SK-N-MC (cell line): Measurements from ENCODE around the gene RALGDS.
"Not testable (repeated sequence)": the region's sequence is repeated elsewhere in the genome, so short reads cannot be mapped to it uniquely, and the experiment has no call there.

Source experiments
- DNase-seq: peaks from one replicate; pipeline ENCODE4 v3.0.0-alpha.2; 2011; ENCODE audit warnings: low read depth, low spot score
- H3K27ac ChIP-seq: fragments of 200-600 bp; sonication (generic); 2 replicates; pipeline ENCODE4 v1.5.1; 2016; ENCODE audit warnings: mixed run types
- H3K36me3 ChIP-seq: fragments of 200-600 bp; sonication (generic); 2 replicates; pipeline ENCODE4 v1.6.1; 2017; ENCODE audit warnings: antibody characterized with exemption, low read length, mixed read lengths; ENCODE audit not compliant: insufficient read depth
- H3K4me3 ChIP-seq: fragments of 200-600 bp; sonication (generic); 2 replicates; pipeline ENCODE4 v1.5.1; 2016
- H3K9ac ChIP-seq: fragments of 200-600 bp; sonication (generic); 2 replicates; pipeline ENCODE4 v1.8.0; 2017; ENCODE audit warnings: mixed run types, mixed read lengths; ENCODE audit not compliant: insufficient read length
- H3K9me3 ChIP-seq: fragments of 200-600 bp; sonication (generic); 2 replicates; pipeline ENCODE4 v1.6.1; 2017; ENCODE audit warnings: low read depth, mild to moderate bottlenecking, antibody characterized with exemption, low read length, moderate library complexity, mixed read lengths
- EZH2 ChIP-seq: fragments of 200-600 bp; sonication (generic); IDR thresholded peaks from one replicate; pipeline ENCODE4 v1.6.1; 2017; ENCODE audit warnings: antibody characterized with exemption
- FOXP2 ChIP-seq: optimal IDR thresholded peaks from 2 replicates; pipeline ENCODE3; 2011; ENCODE audit warnings: mild to moderate bottlenecking, moderate library complexity; ENCODE audit not compliant: insufficient read depth; ENCODE audit errors: extremely low read length, control extremely low read depth
- POLR2AphosphoS5 ChIP-seq: IDR thresholded peaks from 2 replicates; pipeline ENCODE4 v1.6.1; 2012; ENCODE audit warnings: mild to moderate bottlenecking, low read depth, low read length, borderline replicate concordance

RALGDS gene

GRCh38 chr9:133121198-133121914 is at the start of gene RALGDS:
RALGDS (minus strand) TSS chr9:133121240; CDS start chr9:133121154, 86 bp downstream.
- Histone ChIP-seq H3K4me3 (peak within 1 kb of the TSS; percentile 90), H3K36me3 (no peaks in the 10 kb centered on the region), H3K9me3 (no peaks in the 10 kb centered on the region), H3K9ac (peak within 1 kb of the TSS; percentile 81), H3K27ac (no peak within 1 kb of the TSS)
- DNase-seq: no peak
- TF ChIP-seq FOXP2 (no peak), EZH2 (no peak), POLR2AphosphoS5 (no peak)

GRCh38 chr9:133170716-133171115 is 49.7 kb upstream of the RALGDS start:
- Histone ChIP-seq H3K27ac (no peak overlapping the region), H3K9me3 (no peaks in the 10 kb centered on the region), H3K4me3 (no peak overlapping the region), H3K9ac (no peak overlapping the region), H3K36me3 (no peaks in the 10 kb centered on the region)
- no peak for TF ChIP-seq EZH2
- no peak for TF ChIP-seq FOXP2
- TF ChIP-seq POLR2AphosphoS5: no peak
- no peak for DNase-seq

- H3K9me3 ChIP-seq, H3K9ac ChIP-seq, H3K36me3 ChIP-seq, H3K27ac ChIP-seq, H3K4me3 ChIP-seq, DNase-seq: not testable (repeated sequence)
Measured at GRCh38 chr9:133169687-133170086, 48.6 kb upstream of the RALGDS start.

- no peak overlapping the region for H3K4me3 ChIP-seq
- DNase-seq: no peak
- H3K9ac ChIP-seq: no peak overlapping the region
- TF ChIP-seq EZH2: no peak
- TF ChIP-seq FOXP2: no peak
- TF ChIP-seq POLR2AphosphoS5: no peak
- H3K9me3 ChIP-seq: no peaks in the 10 kb centered on the region
- no peaks in the 10 kb centered on the region for H3K36me3 ChIP-seq
- H3K27ac ChIP-seq: no peak overlapping the region
Measured at GRCh38 chr9:133169102-133169501, 48.1 kb upstream of the RALGDS start.

DNA sequence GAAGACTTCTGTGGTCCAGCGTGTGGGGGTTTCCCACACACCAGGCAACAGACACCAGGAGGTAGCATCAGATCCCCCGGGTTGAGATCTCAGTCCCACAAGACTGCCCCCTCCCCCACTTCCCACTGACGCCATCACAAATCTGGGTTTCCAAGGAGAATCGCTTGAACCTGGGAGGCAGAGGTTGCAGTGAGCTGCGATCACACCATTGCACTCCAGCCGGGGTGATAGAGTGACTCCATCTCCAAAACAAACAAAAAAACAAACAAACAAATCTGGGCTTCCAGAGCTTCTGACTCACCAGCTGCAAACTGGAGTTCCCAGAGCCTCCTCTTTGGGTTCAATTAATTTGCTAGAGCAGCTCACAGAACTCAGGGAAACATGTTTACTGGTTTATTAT is 47.4 kb upstream of the RALGDS start:
- TF ChIP-seq FOXP2 (no peak), EZH2 (no peak), POLR2AphosphoS5 (no peak)
- Histone ChIP-seq H3K9ac (no peak overlapping the region), H3K4me3 (no peak overlapping the region), H3K36me3 (no peaks in the 10 kb centered on the region), H3K9me3 (no peaks in the 10 kb centered on the region), H3K27ac (no peak overlapping the region)
- no peak for DNase-seq

DNA sequence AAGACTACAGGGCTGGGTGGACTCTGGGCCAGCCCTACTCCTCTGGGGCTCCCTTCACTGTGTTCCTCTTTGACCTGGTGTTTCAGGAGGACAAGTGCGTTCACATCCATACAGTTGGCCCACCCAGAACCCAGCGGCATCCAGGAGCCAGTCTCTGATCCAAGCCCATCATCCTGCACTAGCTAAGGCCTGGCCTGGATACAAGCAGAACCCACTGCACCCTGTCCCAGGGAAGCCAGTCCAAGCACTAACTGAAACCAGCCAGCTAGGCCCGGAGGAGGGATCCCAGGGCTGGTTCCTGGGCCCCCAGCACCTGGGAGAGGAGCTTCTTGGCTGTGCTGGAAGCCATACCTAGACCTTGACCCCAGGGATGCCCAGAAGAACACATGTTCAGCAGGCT is 46.7 kb upstream of the RALGDS start:
- Histone ChIP-seq H3K9ac (no peak overlapping the region), H3K36me3 (no peaks in the 10 kb centered on the region), H3K9me3 (no peaks in the 10 kb centered on the region), H3K27ac (no peak overlapping the region), H3K4me3 (no peak overlapping the region)
- DNase-seq: no peak
- TF ChIP-seq POLR2AphosphoS5 (no peak), EZH2 (no peak), FOXP2 (no peak)

DNA sequence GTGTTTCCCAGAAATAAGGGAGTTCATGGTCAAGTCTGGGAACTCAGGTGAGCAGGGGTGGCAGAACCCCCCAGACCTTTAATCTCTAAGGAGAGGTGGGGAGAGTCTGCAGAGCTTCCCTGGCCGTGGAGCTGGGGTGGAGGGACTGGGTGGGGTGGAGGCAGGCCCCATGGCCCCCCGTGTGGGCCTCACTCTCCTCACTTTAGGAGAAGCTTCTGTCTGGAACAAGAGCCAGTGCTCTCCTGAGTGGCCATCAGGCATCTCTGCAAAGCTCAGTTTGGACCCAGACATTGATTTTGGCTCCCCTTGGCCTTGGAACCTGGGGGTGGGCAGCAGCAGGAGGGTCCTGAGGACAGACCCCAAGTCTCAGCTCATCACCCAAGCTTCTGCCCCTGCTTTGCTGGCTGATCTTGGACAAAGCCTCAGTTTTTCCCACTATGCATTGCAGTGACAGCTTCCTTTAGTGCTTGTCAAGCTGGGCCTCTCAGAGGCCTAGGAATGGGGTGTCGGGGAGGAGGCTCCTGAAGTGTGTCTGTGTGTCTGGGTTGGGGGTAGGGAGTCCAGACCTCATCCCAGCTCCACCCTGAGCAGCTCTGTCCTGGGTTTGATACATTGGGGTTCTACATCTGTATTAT is 46.2 kb upstream of the RALGDS start:
- Histone ChIP-seq H3K36me3 (no peaks in the 10 kb centered on the region), H3K27ac (no peak overlapping the region), H3K4me3 (no peak overlapping the region), H3K9ac (no peak overlapping the region), H3K9me3 (no peaks in the 10 kb centered on the region)
- DNase-seq: no peak
- no peak for TF ChIP-seq EZH2
- no peak for TF ChIP-seq POLR2AphosphoS5
- TF ChIP-seq FOXP2: no peak

DNA sequence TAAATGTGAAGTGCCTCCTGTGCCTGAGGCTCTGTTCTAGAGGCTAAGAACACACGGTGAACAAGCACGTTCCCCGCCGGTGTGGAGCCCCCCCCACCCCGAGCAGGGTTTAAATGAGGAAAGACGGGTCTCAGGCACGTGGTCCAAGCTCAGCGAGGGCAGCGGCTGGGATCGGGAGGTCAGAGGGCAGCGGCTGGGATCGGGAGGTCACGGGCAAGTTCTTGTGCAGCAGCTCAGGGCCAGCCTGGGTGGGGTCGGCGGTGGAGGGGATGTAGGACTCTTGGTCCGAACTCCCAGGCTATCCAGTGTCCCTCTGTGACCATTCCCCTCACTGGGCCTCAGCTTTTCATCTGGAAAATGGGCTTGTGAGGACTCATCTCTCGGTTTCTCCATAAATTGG is 45.4 kb upstream of the RALGDS start:
- Histone ChIP-seq H3K9me3 (no peaks in the 10 kb centered on the region), H3K4me3 (no peak overlapping the region), H3K27ac (no peak overlapping the region), H3K36me3 (no peaks in the 10 kb centered on the region), H3K9ac (no peak overlapping the region)
- TF ChIP-seq EZH2 (no peak), POLR2AphosphoS5 (no peak), FOXP2 (no peak)
- DNase-seq: no peak

DNA sequence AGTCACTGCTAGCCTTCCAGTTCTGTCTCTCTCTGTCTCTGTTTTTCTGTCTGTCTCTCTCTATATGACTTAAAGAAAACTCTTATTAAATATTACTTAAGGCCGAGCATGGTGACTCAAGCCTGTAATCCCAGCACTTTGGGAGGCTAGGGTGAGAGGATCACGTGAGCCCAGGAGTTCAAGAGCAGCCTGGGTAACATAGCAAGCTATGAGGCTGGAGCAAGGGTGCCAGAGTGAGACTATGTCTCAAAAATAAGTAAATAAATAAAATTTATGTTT is 44.4 kb upstream of the RALGDS start:
- DNase-seq: no peak
- no peak overlapping the region for H3K9ac ChIP-seq
- no peak overlapping the region for H3K27ac ChIP-seq

More for the DNA sequence above, 44.4 kb upstream of the RALGDS start:
- Histone ChIP-seq H3K36me3 (no peaks in the 10 kb centered on the region), H3K9me3 (no peaks in the 10 kb centered on the region), H3K4me3 (no peak overlapping the region)
- TF ChIP-seq POLR2AphosphoS5: no peak
- TF ChIP-seq FOXP2: no peak
- no peak for TF ChIP-seq EZH2
